Skeletal muscle tissue (tissue), 4 donors: ENCODE results near the gene ADARB1. TPM values are rescaled to one million over a fixed set of nuclear protein-coding genes. Genes with fewer than 3 reads are reported as not detected.

Experiments
- H3K27ac ChIP-seq: one replicate; pipeline ENCODE4 v1.7.0; 2013; ENCODE audit warnings: mild to moderate bottlenecking, low read depth, low read length, inconsistent platforms
- H3K27me3 ChIP-seq, 3 donors: one replicate each; pipeline ENCODE4 v1.7.0; 2013; ENCODE audit warnings: low read length in 3 of 3; ENCODE audit not compliant: control insufficient read depth in 3 of 3, insufficient read depth in 3 of 3
- H3K36me3 ChIP-seq, 3 donors: one replicate each; pipeline ENCODE4 v1.7.0; 2013; ENCODE audit warnings: low read length in 3 of 3; ENCODE audit not compliant: control insufficient read depth in 3 of 3, insufficient read depth in 3 of 3
- H3K4me1 ChIP-seq, 3 donors: one replicate each; pipeline ENCODE4 v1.7.0; 2013; ENCODE audit warnings: low read length in 3 of 3, mild to moderate bottlenecking in 3 of 3; ENCODE audit not compliant: control insufficient read depth in 3 of 3, insufficient read depth in 3 of 3
- H3K4me3 ChIP-seq, 3 donors: one replicate each; pipeline ENCODE4 v1.7.0; 2013; ENCODE audit warnings: low read length in 3 of 3
- H3K9ac ChIP-seq, 3 donors: one replicate each; pipeline ENCODE4 v1.7.0; 2013; ENCODE audit warnings: low read length in 3 of 3, mild to moderate bottlenecking in 3 of 3, moderate library complexity in 2 of 3, low read depth in 1 of 3
- H3K9me3 ChIP-seq, 3 donors: one replicate each; pipeline ENCODE4 v1.7.0; 2013; ENCODE audit warnings: low read length in 3 of 3; ENCODE audit not compliant: control insufficient read depth in 3 of 3
- total RNA-seq: library from RNA; depleted of rRNA; stranded (reverse); fragments of >200 nt; gene quantifications from one replicate; pipeline ENCODE4 v1.2.3, GENCODE V29; 2014
- donor health status: Osteomylitis.

Gene ADARB1
- total RNA-seq, 1 donor from 2014 or later, result 16.2 TPM

DNA sequence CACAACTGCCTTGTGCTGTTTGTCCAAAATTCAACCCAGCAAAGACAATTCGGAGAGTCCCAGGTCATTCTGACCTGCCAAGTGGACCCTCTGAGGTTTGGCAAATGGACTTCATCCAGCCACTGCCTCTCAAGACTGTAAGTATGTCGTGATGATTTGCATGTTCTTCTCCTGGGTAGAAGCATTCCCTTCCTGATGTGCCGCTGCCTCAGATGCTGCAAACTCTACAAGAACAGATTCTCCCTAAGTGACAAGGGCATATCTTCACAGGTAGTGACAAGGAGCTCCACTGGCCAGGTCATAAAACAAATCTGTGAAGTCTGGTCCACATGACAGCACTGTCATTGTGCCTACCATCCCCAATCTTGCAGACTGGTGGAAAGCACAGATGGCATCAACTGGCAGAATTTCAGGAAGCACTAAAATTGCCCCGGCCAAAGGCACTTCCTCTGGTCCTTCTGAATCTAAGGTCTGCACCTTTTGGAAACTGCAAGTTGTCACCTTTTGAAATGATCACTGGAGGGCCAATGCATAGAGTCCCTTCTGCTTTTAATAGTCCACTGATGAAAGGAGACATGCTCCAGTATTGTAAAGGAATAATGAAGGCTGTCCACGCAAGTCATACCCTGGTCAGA, 185.9 kb downstream of the ADARB1 start:
- Histone ChIP-seq H3K4me3 (no peak overlapping the region), H3K4me1 (no peaks in the 10 kb centered on the region), H3K9me3 (no peaks in the 10 kb centered on the region)

DNA sequence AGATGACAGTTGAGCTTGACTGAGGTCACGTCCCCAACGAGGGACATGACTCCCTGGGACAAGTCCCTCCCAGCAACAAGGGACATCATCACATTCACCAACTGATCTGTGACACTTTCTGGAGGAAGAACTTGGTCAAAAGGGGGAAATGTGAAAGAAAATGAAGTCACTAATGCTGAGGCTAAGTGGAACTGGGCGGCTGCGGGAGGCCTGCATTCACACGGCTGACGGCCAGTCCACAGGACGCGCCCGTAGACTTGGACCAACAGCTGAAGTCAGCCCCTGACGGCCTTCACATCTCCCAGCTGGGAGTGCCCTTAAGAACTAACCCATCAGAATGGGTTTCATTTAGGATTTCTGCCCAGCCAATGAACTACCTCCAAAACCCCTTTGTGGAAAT, 186.7 kb downstream of the ADARB1 start:
- Histone ChIP-seq H3K27me3 (peaks cover 21 to 29% (median 27%) of the 10 kb centered on the region in 3 donors), H3K27ac (no peak overlapping the region), H3K9me3 (no peaks in the 10 kb centered on the region), H3K36me3 (peaks cover 21 to 24% (median 23%) of the 10 kb centered on the region in 3 donors), H3K9ac (no peak overlapping the region), H3K4me3 (no peak overlapping the region), H3K4me1 (no peaks in the 10 kb centered on the region)

More for the DNA sequence above, 185.9 kb downstream of the ADARB1 start:
- Histone ChIP-seq H3K27ac (no peak overlapping the region), H3K36me3 (peaks cover 16 to 18% (median 17%) of the 10 kb centered on the region in 3 donors), H3K27me3 (peaks cover 28 to 35% (median 32%) of the 10 kb centered on the region in 3 donors), H3K9ac (no peak overlapping the region)

DNA sequence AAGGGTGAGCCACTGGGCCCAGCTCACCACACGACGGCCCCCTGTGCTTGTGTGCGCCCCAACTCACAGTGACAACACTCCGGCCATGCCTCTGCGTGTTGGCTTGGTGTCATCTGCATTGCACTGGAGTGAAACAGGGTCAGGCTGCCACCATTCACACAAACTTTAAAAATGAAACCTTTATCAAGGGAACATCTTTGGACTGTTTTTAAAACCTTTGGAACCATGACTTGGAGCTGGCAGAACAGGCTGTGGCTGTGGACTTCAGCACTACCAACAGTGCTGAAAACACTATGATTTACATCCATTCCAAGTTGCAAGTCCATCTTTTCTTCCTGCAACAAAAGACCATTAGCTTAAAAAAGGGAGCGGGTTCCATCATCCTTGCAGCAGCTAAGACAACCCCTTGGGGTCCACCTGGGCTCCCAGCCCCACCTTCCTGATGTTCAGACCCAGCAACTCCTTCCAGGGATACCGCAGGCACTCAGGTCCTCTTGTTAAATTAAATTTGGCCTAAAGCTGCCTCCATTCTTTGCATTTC, 187.7 kb downstream of the ADARB1 start:
- H3K9ac ChIP-seq, result no peak overlapping the region
- peaks cover 12 to 19% (median 17%) of the 10 kb centered on the region in 3 donors for H3K27me3 ChIP-seq
- H3K4me1 ChIP-seq, result no peaks in the 10 kb centered on the region
- H3K27ac ChIP-seq, result no peak overlapping the region
- H3K36me3 ChIP-seq, result peaks cover 26 to 34% (median 31%) of the 10 kb centered on the region in 3 donors
- H3K9me3 ChIP-seq, result no peaks in the 10 kb centered on the region
- H3K4me3 ChIP-seq, result no peak overlapping the region

DNA sequence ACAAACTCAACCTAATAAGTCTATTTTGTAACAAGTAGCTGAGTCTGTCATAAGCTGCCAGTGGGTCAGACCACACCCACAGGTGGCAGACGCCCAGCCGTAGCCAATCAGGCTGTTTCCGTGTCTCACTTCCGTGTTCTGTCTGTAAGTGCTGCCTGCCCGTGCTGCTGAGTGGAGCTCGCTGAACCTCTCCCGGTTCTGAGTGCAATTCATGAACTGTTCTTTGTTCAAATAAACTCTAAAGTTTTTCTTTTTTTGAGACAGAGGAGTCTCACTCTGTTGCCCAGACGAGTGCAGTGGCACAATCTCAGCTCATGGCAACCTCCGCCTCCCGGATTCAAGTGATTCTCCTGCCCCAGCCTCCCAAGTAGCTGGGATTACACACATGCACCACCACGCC, 188.2 kb downstream of the ADARB1 start:
- Histone ChIP-seq H3K9me3 (no peaks in the 10 kb centered on the region), H3K9ac (no peak overlapping the region), H3K27ac (no peak overlapping the region), H3K4me3 (no peak overlapping the region), H3K36me3 (peaks cover 31 to 38% (median 36%) of the 10 kb centered on the region in 3 donors), H3K27me3 (peaks cover 7 to 14% (median 12%) of the 10 kb centered on the region in 3 donors), H3K4me1 (no peaks in the 10 kb centered on the region)

DNA sequence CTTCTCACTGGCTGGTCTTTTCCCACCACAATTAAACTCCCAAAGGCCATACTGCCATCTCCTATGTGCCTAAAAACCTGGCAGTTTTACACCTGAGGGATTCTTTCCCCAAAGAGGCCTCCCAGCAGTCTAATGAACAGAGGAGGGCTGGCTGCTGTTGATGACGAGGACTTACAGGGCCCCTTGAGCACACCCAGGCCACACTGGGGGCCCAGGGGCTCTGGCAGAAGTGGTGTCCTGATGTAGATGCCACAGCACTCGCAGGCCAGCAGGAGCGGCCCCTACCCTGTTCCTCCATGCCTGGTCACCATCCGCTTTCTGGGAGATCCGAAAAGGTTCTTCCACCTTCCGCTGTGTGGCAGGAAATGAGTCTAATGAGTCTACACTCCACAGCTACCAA, 189.2 kb downstream of the ADARB1 start:
- Histone ChIP-seq H3K4me3 (no peak overlapping the region), H3K36me3 (peaks cover 32 to 40% (median 38%) of the 10 kb centered on the region in 3 donors), H3K9ac (no peak overlapping the region), H3K4me1 (no peaks in the 10 kb centered on the region), H3K9me3 (no peaks in the 10 kb centered on the region), H3K27me3 (peaks cover under 1 to 5% (median 4%) of the 10 kb centered on the region in 3 donors), H3K27ac (no peak overlapping the region)

DNA sequence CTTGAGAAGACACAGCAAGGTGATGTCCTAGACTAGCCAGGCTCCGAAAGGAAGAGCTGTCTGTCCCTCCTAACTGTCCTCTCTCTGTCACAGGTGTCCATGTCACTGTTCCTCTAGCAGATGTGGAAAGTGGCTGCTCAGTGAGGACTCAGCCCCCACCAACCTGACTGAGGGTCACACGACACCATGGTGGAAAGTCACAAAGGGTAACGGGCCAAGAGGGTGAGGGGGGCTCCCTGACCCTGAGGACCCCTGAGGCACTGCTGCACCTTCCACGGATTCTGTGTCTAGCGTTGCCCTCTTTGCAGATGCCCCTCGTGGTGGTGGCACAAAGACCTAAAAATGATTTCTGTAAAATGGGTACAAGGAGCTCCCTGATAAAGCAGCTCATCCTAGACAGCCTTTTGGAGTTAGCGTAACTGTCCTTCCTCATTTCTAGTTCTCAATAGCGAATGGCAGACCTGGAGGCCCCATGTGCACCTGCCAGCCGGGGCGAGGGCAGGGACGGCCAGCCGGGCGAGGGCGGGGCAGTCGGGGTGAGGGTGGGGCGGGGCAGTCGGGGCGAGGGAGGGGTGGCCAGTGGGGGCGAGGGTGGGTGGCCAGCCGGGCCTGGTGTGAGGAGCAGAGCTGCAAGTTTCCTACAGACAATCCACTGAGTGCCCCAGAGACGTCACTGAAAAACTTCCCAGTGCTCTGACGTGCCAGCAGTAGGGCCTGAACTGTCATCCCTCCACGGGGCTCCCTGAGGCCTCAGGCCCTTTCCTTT, 189.9 kb downstream of the ADARB1 start:
- Histone ChIP-seq H3K36me3 (peaks cover 32 to 40% (median 38%) of the 10 kb centered on the region in 3 donors), H3K9ac (no peak overlapping the region), H3K9me3 (no peaks in the 10 kb centered on the region), H3K27me3 (peaks cover 0 to 3% (median 0%) of the 10 kb centered on the region in 3 donors), H3K4me3 (no peak overlapping the region), H3K4me1 (no peaks in the 10 kb centered on the region), H3K27ac (no peak overlapping the region)

DNA sequence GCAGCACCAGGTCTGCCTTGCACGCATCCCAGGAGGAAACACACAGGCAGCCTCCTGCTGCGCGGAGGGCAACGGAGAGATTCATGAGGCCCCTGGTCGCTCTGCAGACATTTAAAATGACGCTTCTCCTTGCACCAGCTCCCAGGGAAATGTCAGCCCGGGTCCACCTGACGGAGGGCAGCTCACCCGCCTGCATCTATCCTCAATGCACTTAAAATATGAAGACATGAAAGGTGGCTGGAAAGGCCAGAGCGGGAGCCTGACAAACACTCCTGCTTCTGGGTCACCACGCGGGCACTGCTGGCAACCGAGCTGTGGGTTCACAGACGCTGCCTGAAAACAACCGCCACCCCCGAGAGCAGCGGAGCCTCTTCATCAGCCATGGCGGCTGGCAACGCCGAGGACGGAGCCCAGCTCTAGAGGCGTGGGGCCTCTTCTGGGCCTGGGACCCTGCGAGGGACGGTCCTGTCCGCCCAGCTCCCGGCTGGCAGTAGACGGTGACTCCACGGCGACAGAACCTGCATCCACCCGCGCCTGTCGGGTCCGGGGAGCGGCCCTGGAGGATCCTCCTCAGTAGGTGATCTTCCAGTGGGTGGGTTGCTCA, 190.6 kb downstream of the ADARB1 start:
- Histone ChIP-seq H3K27ac (no peak overlapping the region), H3K4me1 (no peaks in the 10 kb centered on the region), H3K27me3 (no peaks in the 10 kb centered on the region), H3K9ac (no peak overlapping the region), H3K36me3 (peaks cover 32 to 44% (median 43%) of the 10 kb centered on the region in 3 donors), H3K4me3 (no peak overlapping the region), H3K9me3 (no peaks in the 10 kb centered on the region)

DNA sequence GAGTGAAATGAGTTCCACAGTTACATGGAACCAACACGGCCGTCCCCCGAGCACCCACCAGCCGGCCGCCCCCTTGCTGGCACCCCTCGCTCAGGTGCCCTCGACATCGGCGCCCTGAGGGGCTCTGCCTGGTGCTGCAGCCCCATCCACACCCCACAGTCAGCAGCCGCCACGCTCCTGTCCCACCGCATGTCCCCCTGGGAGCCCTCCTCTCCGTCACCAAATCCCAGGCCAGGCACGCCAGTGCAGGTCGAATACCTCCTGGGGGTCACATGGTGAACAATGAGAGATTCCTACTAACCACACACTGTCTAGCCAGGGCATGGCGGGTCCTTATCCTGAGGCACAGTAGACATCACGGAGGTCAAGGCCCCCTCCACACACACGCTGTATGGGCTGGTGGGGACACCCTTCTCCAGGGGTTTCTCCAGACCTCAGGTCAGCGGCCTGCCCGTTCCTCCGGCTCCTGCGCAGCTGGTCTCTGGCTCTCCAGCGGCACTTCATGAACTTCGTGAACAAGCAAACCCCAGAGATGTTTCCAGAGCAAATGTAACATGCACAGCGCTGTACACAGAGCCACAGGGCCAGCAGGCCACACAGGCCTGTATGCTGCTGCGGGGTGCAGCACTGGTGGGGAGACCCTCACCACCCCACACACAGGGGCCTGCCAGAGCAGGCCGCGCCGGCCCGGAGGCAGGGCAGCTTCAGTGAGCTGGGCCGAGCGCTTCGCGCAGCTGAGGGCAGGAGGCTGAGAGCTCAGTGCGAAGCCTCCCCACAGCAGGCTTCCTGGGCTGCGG, 191.5 kb downstream of the ADARB1 start:
- Histone ChIP-seq H3K27me3 (no peaks in the 10 kb centered on the region), H3K9ac (no peak overlapping the region), H3K4me3 (no peak overlapping the region), H3K36me3 (peaks cover 35 to 52% (median 51%) of the 10 kb centered on the region in 3 donors), H3K9me3 (no peaks in the 10 kb centered on the region), H3K27ac (no peak overlapping the region), H3K4me1 (no peaks in the 10 kb centered on the region)

DNA sequence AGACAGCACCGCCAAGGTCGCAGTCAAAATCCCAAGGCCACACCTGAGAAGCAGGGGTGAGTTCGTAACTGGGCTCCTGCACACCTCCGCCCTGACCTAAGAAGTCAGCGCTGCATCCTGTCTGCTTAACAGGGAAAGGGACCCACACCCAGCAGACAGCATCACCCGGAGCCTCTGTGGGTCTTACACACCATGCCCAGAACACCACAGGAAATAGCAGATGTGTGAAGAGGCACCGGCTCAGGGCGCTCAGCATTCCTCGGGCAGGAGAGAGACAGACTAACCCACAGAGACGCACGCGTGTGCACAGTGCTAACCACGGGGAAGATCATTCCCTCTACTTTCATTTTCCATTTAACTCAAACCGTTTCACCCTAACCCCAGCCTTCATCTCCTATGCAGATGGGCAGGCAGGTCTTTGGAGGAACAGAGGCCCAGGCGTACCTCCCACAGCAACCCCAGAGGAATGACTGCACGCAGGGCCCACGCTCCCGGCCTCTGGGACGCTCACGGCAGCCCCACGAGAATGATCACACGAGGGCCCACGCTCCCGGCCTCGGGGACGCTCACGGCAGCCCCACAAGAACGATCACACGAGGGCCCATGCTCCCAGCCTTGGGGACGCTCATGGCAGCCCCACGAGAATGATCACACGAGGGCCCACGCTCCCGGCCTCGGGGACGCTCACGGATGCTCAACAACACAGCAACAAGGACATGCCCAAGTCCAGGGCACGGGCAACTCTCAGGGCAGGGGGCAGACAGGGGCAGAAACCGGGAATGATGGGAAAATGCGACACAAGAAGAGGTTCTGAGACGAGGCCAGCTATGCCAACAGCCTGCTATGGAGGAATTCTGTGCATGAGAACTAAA, 192.4 kb downstream of the ADARB1 start:
- Histone ChIP-seq H3K4me3 (no peak overlapping the region), H3K4me1 (no peaks in the 10 kb centered on the region), H3K9ac (no peak overlapping the region), H3K36me3 (peaks cover 38 to 58% (median 51%) of the 10 kb centered on the region in 3 donors), H3K27me3 (no peaks in the 10 kb centered on the region), H3K9me3 (no peaks in the 10 kb centered on the region), H3K27ac (no peak overlapping the region)
